ENCODE data around the gene IL17B. TPM values are rescaled to one million over a fixed set of nuclear protein-coding genes. Genes with fewer than 3 reads are reported as not detected.
A peak's percentile ranks its signal among the peaks of the same experiment; 100 is the strongest.

IL17B gene
- total and polyA plus RNA-seq, 2 of the 8 experiments (the other 6 are each of a cell fraction or from before 2014, with no cell fraction given), result 0.18 TPM; not detected in 1

- POLR2A ChIA-PET (ENCODE audit: partially characterized antibody), result interaction anchor here (0.6 to 5.8 kb wide), 8 partner anchors 10 to 238 kb away, joined by 3 to 72 read pairs (median 4); partner anchors contain the start of genes CSNK1A1 and GRPEL2
- H2AFZ ChIP-seq (ENCODE audit: low read length), result peak within 1 kb of the TSS; percentile 76
- no peak for FAIRE-seq
- TF ChIP-seq EP300 (IDR thresholded peaks at IDR 0.05; ENCODE audit: borderline replicate concordance in 1 of 2, low read depth in 2 of 2, low read length in 2 of 2), result peak in 1 of 2 experiments; percentile 18; a peak in 1 of 3 replicates
- peak; percentile 100 for TF ChIP-seq KDM4A (IDR thresholded peaks at IDR 0.05; ENCODE audit: low read depth, low read length, severe bottlenecking)
- peak; percentile 77; the same call in 1 of the 2 replicates for TF ChIP-seq E2F6 (IDR thresholded peaks at IDR 0.05)
- 0 out of 2 replicates have a peak, but pooled peaks have one; percentile 31 for TF ChIP-seq SP4 (IDR thresholded peaks at IDR 0.05; ENCODE audit: low read length)
- TF ChIP-seq, protein P1, sequence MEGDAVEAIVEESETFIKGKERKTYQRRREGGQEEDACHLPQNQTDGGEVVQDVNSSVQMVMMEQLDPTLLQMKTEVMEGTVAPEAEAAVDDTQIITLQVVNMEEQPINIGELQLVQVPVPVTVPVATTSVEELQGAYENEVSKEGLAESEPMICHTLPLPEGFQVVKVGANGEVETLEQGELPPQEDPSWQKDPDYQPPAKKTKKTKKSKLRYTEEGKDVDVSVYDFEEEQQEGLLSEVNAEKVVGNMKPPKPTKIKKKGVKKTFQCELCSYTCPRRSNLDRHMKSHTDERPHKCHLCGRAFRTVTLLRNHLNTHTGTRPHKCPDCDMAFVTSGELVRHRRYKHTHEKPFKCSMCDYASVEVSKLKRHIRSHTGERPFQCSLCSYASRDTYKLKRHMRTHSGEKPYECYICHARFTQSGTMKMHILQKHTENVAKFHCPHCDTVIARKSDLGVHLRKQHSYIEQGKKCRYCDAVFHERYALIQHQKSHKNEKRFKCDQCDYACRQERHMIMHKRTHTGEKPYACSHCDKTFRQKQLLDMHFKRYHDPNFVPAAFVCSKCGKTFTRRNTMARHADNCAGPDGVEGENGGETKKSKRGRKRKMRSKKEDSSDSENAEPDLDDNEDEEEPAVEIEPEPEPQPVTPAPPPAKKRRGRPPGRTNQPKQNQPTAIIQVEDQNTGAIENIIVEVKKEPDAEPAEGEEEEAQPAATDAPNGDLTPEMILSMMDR (IDR thresholded peaks at IDR 0.05; ENCODE audit: control extremely low read depth in 1 of 3, insufficient read depth in 1 of 3, low read depth in 1 of 3, low read length in 3 of 3), result 0 out of 4 replicates have a peak, but pooled peaks of 1 of the 3 experiments have one; percentile 0
Measured at GRCh38 chr5:149357370-149358293, 21.5 kb downstream of the IL17B start, which contains the start of gene PCYOX1L. Gene PCYOX1L, plus strand, starts transcription at chr5:149358046. Its CDS starts 23 bp downstream, at chr5:149358069.

More at GRCh38 chr5:149357370-149358293, 21.5 kb downstream of the IL17B start, which contains the start of gene PCYOX1L:
- no peak within 1 kb of the TSS for H2BK20ac ChIP-seq (ENCODE audit: low read length)
- no peak within 1 kb of the TSS for H2BK12ac ChIP-seq (ENCODE audit: low read depth, low read length)
- no peaks in the 10 kb centered on the region; a peak in 1 of 7 replicates for H3K27me3 ChIP-seq (replicated peaks in 1 of 4; ENCODE audit: control insufficient read depth in 3 of 4, extremely low read depth in 1 of 4, insufficient read depth in 3 of 4, low read length in 3 of 4)
- no peak within 1 kb of the TSS for H3K23ac ChIP-seq (ENCODE audit: insufficient read length)
- peak within 1 kb of the TSS; percentile 78 for H3K18ac ChIP-seq (ENCODE audit: extremely low read depth, low read length)
- peak within 1 kb of the TSS; percentile 85 for H4K91ac ChIP-seq (replicated peaks; ENCODE audit: insufficient read length, low read length)
- H3K9me3 ChIP-seq (ENCODE audit: insufficient read depth in 2 of 2, low read depth in 1 of 2, low read length in 1 of 2), result no peaks in the 10 kb centered on the region
- H3K36me3 ChIP-seq (ENCODE audit: control insufficient read depth in 2 of 4, insufficient read depth in 4 of 4, low read length in 3 of 4), result peaks cover 2 to 29% (median 8%) of the 10 kb centered on the region in 4 experiments; a peak in 5 of 8 replicates
- peak within 1 kb of the TSS; percentile 53 for H4K5ac ChIP-seq (ENCODE audit: insufficient read length, low read depth, low read length)
- peak within 1 kb of the TSS in 3 of 4 experiments; percentile 48 to 61 (median 55); a peak in 6 of 7 replicates for H3K9ac ChIP-seq (replicated peaks in 1 of 4; ENCODE audit: extremely low read depth in 1 of 4, low read depth in 3 of 4, low read length in 3 of 4)
- peaks cover 6% of the 10 kb centered on the region; the same call in 1 of the 2 replicates for H3K23me2 ChIP-seq (ENCODE audit: low read depth, low read length)
- peak within 1 kb of the TSS; percentile 86 to 88 for H3K4me2 ChIP-seq (ENCODE audit: insufficient read depth in 1 of 2, low read depth in 2 of 2, low read length in 2 of 2)
- H3K56ac ChIP-seq (replicated peaks; ENCODE audit: insufficient read length, low read depth, low read length), result peak within 1 kb of the TSS; percentile 24
- H2BK5ac ChIP-seq (ENCODE audit: low read depth, low read length), result no peak within 1 kb of the TSS; the same call in 1 of the 2 replicates
- WGBS, 2 experiments (ENCODE audit: extremely low coverage in 1 of 2, insufficient coverage in 1 of 2, insufficient read length in 1 of 2, insufficient replicate concordance in 2 of 2, low coverage in 1 of 2, low lambda C conversion rate in 2 of 2, missing lambda C conversion rate in 1 of 2), result 6% methylated on average over 32 of the region's 61 CpGs; no CpG with 5 or more reads in 1 of the 2 experiments
- H2BK15ac ChIP-seq (ENCODE audit: low read length), result no peak within 1 kb of the TSS
- no peak within 1 kb of the TSS for H3K27ac ChIP-seq (ENCODE audit: low read depth, low read length)
- H3K79me2 ChIP-seq (ENCODE audit: control insufficient read depth in 1 of 2, insufficient read depth in 2 of 2, low read length in 2 of 2), result peaks cover 0 to 6% of the 10 kb centered on the region in 2 experiments; a peak in 1 of 4 replicates
- H3K14ac ChIP-seq (ENCODE audit: insufficient read length), result no peak within 1 kb of the TSS
- CTCF ChIA-PET (ENCODE audit: partially characterized antibody), result interaction anchor here (0.5 to 46.1 kb wide), 8 partner anchors 10 to 261 kb away, joined by 3 to 1310 read pairs (median 5); no protein-coding TSS in a partner anchor
- peak; percentile 87 to 99 for DNase-seq (ENCODE audit: low read depth in 1 of 2, low spot score in 2 of 2)
- no peak within 1 kb of the TSS for H2AK5ac ChIP-seq (ENCODE audit: low read depth, low read length)
- peaks cover 0 to 6% (median 2%) of the 10 kb centered on the region in 4 experiments; a peak in 5 of 7 replicates for H3K4me1 ChIP-seq (replicated peaks in 1 of 4; ENCODE audit: control insufficient read depth in 3 of 4, insufficient read depth in 4 of 4, low read length in 3 of 4)
- H4K20me1 ChIP-seq (replicated peaks in 1 of 2; ENCODE audit: control insufficient read depth in 1 of 2, insufficient read depth in 2 of 2, low read length in 2 of 2), result peaks cover 1 to 13% of the 10 kb centered on the region in 2 experiments
- peaks cover 8% of the 10 kb centered on the region for H3K79me1 ChIP-seq (ENCODE audit: low read depth, low read length)
- H2BK120ac ChIP-seq (replicated peaks; ENCODE audit: low read depth, low read length), result peak within 1 kb of the TSS; percentile 21
- H3K4me3 ChIP-seq (ENCODE audit: extremely low read depth in 1 of 4, insufficient read depth in 2 of 4, low read depth in 3 of 4, low read length in 4 of 4), result peak within 1 kb of the TSS; percentile 68 to 87 (median 76)
- H4K8ac ChIP-seq (ENCODE audit: extremely low read depth, insufficient read depth, low read length), result peak within 1 kb of the TSS; percentile 74; the same call in 1 of the 2 replicates
- peak within 1 kb of the TSS; percentile 84 for H3K4ac ChIP-seq (replicated peaks; ENCODE audit: insufficient read length, low read depth, low read length)

Measured in H1 (cell line).